Endothelial cell of umbilical vein (primary cell): ENCODE data around the gene B4GALNT3. TPM values are rescaled to one million over a fixed set of nuclear protein-coding genes. Genes with fewer than 3 reads are reported as not detected.

Experiments used
- BruUV-seq: library from RNA; stranded (reverse); fragments of 400-500 nt; replicated peaks from 2 replicates; lab custom pipeline; 2021; lab: Mats Ljungman, UMichigan
- CTCF ChIA-PET: fragments of 300-600, 350-600 bp; sonication (Branson Sonifier 250); formaldehyde crosslinking; loops from one replicate; lab custom pipeline; 2021; ENCODE audit warnings: antibody characterized with exemption, inconsistent platforms; lab: Charles Lee
- POLR2A ChIA-PET: fragments of 300-600, 350-600 bp; sonication (Branson Sonifier 250); formaldehyde crosslinking; loops from one replicate; lab custom pipeline; 2021; ENCODE audit warnings: antibody characterized with exemption, inconsistent platforms; lab: Charles Lee
- DNase-seq: peaks from one replicate; pipeline ENCODE4 v3.0.0-alpha.2; 2011; ENCODE audit warnings: low read depth, low spot score
- FAIRE-seq: peaks from 2 replicates; lab custom pipeline; 2011; peaks lifted over from hg19 to GRCh38; lab: Jason Lieb, UNC
- H2AFZ ChIP-seq: 2 replicates; pipeline ENCODE4 v1.6.0; 2012; ENCODE audit warnings: low read depth, low read length, control low read depth, inconsistent platforms
- H3K27ac ChIP-seq: 2 replicates; pipeline ENCODE4 v1.5.1; 2011; ENCODE audit warnings: low read depth, mild to moderate bottlenecking, control low read depth, low read length, moderate library complexity; ENCODE audit not compliant: insufficient read depth
- H3K27me3 ChIP-seq, 2 experiments: 2 replicates each; pipeline versions ENCODE4 v1.6.0 to v1.6.1; 2011; ENCODE audit warnings: low read length in 2 of 2, mixed read lengths in 1 of 2; ENCODE audit not compliant: control insufficient read depth in 2 of 2, insufficient read depth in 2 of 2
- H3K36me3 ChIP-seq, 2 experiments: 2 replicates in 1 of 2; 3 replicates in 1 of 2; pipeline ENCODE4 v1.5.1; 2011; ENCODE audit warnings: low read length in 2 of 2, mild to moderate bottlenecking in 1 of 2, moderate library complexity in 1 of 2; ENCODE audit not compliant: control insufficient read depth in 2 of 2, insufficient read depth in 2 of 2; ENCODE audit errors: extremely low read depth in 1 of 2
- H3K4me1 ChIP-seq: 3 replicates; pipeline ENCODE4 v1.5.1; 2011; ENCODE audit warnings: mild to moderate bottlenecking, low read length; ENCODE audit not compliant: control insufficient read depth, insufficient read depth; ENCODE audit errors: extremely low read depth
- H3K4me2 ChIP-seq: 2 replicates; pipeline ENCODE4 v1.6.1; 2011; ENCODE audit warnings: low read length, control low read depth, mixed read lengths; ENCODE audit not compliant: insufficient read depth
- H3K4me3 ChIP-seq, 3 experiments: fragments of 200-600 bp in 1 of 3; sonication (generic), shearing (Covaris generic) in 1 of 3; replicated peaks in 1 of 3; 2 replicates each; pipeline ENCODE4 v1.5.1; 2011 to 2016; ENCODE audit warnings: control low read depth in 3 of 3, low read length in 3 of 3, mild to moderate bottlenecking in 2 of 3, inconsistent platforms in 1 of 3, low read depth in 1 of 3, moderate library complexity in 1 of 3; ENCODE audit not compliant: insufficient read depth in 1 of 3
- H3K79me2 ChIP-seq: 2 replicates; pipeline ENCODE4 v1.6.0; 2012; ENCODE audit warnings: low read length, inconsistent platforms; ENCODE audit not compliant: control insufficient read depth, insufficient read depth
- H3K9ac ChIP-seq: replicated peaks from 2 replicates; pipeline ENCODE3; 2011; ENCODE audit warnings: low read length, control low read depth; ENCODE audit not compliant: insufficient read depth; ENCODE audit errors: extremely low read depth
- H3K9me1 ChIP-seq: replicated peaks from 3 replicates; pipeline ENCODE4 v1.6.0; 2011; ENCODE audit warnings: mild to moderate bottlenecking, low read length; ENCODE audit not compliant: control insufficient read depth, insufficient read depth; ENCODE audit errors: extremely low read depth
- H3K9me3 ChIP-seq: replicated peaks from 2 replicates; pipeline ENCODE4 v1.5.1; 2012; ENCODE audit warnings: low read length, inconsistent platforms; ENCODE audit not compliant: control insufficient read depth, insufficient read depth
- H4K20me1 ChIP-seq: replicated peaks from 2 replicates; pipeline ENCODE3; 2011; ENCODE audit warnings: mild to moderate bottlenecking, low read length; ENCODE audit not compliant: control insufficient read depth, insufficient read depth; ENCODE audit errors: extremely low read depth
- CTCF ChIP-seq, 2 donors: IDR thresholded peaks; 1 replicate in 1 of 2; 2 replicates in 1 of 2; pipeline ENCODE4 v1.5.1; 2011; ENCODE audit warnings: low read length in 2 of 2, mild to moderate bottlenecking in 2 of 2, moderate library complexity in 2 of 2, control low read depth in 1 of 2, inconsistent platforms in 1 of 2, low read depth in 1 of 2; ENCODE audit not compliant: insufficient read depth in 1 of 2; ENCODE audit errors: extremely low read depth in 1 of 2
- EZH2 ChIP-seq: IDR thresholded peaks from 2 replicates; pipeline ENCODE4 v1.6.1; 2012; ENCODE audit warnings: borderline replicate concordance, low read depth, mild to moderate bottlenecking, moderate library complexity, low read length, inconsistent platforms; ENCODE audit not compliant: severe bottlenecking
- FOS ChIP-seq: IDR thresholded peaks from 2 replicates; pipeline ENCODE4 v1.6.1; 2011; ENCODE audit warnings: mild to moderate bottlenecking, low read length, moderate library complexity, borderline replicate concordance; ENCODE audit not compliant: insufficient read depth
- GATA2 ChIP-seq: IDR thresholded peaks from 2 replicates; pipeline ENCODE4 v1.7.0; 2011; ENCODE audit warnings: low read depth, mild to moderate bottlenecking, moderate library complexity, mixed read lengths, low read length; ENCODE audit not compliant: insufficient read length, insufficient read depth
- JUN ChIP-seq: IDR thresholded peaks from 2 replicates; pipeline ENCODE4 v1.6.1; 2011; ENCODE audit warnings: borderline replicate concordance, low read depth; ENCODE audit not compliant: insufficient read length, insufficient read depth
- MAX ChIP-seq: IDR thresholded peaks from 2 replicates; pipeline ENCODE4 v1.6.1; 2011; ENCODE audit not compliant: insufficient read depth, insufficient read length
- MYC ChIP-seq: IDR thresholded peaks from one replicate; pipeline ENCODE4 v1.6.1; 2011; ENCODE audit warnings: mild to moderate bottlenecking, low read depth, low read length
- POLR2A ChIP-seq: IDR thresholded peaks from 2 replicates; pipeline ENCODE4 v1.6.1; 2012; ENCODE audit warnings: low read depth, mild to moderate bottlenecking, control low read depth, low read length
- POLR2AphosphoS5 ChIP-seq: IDR thresholded peaks from 2 replicates; pipeline ENCODE4 v1.6.1; 2012; ENCODE audit warnings: low read depth, mild to moderate bottlenecking, control low read depth, low read length, moderate library complexity; ENCODE audit not compliant: insufficient read depth
- dilution Hi-C: fragments of 300-500 bp; cut with MboI; formaldehyde crosslinking; loops from one replicate; pipeline ENCODE4 v1.15.0; 2019; ENCODE audit warnings: low sequenced_read_pairs; ENCODE audit not compliant: extremely low pct_ligation_motif_present
- intact Hi-C: fragments of 100-400 bp; cut with micrococcal nuclease; formaldehyde crosslinking; loops from one replicate; pipeline ENCODE4 v1.10.0; 2022
- polyA plus RNA-seq, 4 experiments: library from polyadenylated mRNA; depleted of rRNA in 3 of 4; stranded (reverse) in 3 of 4; unstranded in 1 of 4; fragments of >200 nt; gene quantifications; 2 replicates each; pipeline versions ENCODE4 v1.2.1 to v1.2.3, GENCODE V29; 2011 to 2012; ENCODE audit warnings: missing spikeins in 1 of 4
- total RNA-seq: library from RNA; stranded (reverse); gene quantifications from 2 replicates; pipeline ENCODE4 v1.2.3, GENCODE V29; 2021

The B4GALNT3 gene
- total and polyA plus RNA-seq, 2 donors (not counting 3 experiments of a cell fraction or from before 2014, with no cell fraction given) = 0.07 TPM; not detected in 1

GRCh38 chr12:482061-482460 is 22.3 kb downstream of the B4GALNT3 start:
- POLR2A ChIA-PET = no interaction called here
- no peak for FAIRE-seq

More at GRCh38 chr12:482061-482460, 22.3 kb downstream of the B4GALNT3 start:
- Histone ChIP-seq H3K9me3 (no peaks in the 10 kb centered on the region), H3K27ac (no peak overlapping the region), H3K4me2 (no peak overlapping the region), H4K20me1 (no peaks in the 10 kb centered on the region), H3K36me3 (no peaks in the 10 kb centered on the region), H3K9me1 (no peaks in the 10 kb centered on the region), H3K27me3 (peaks cover 27 to 31% of the 10 kb centered on the region in 2 experiments), H3K79me2 (no peaks in the 10 kb centered on the region), H3K9ac (no peak overlapping the region), H3K4me1 (no peaks in the 10 kb centered on the region), H2AFZ (no peak overlapping the region), H3K4me3 (no peak overlapping the region)
- no peak for DNase-seq
- CTCF ChIA-PET = interaction anchor here (0.8 kb wide), 1 partner anchor 40 kb away, joined by 4 read pairs; no protein-coding TSS in a partner anchor
- no TSS peak for BruUV-seq
- TF ChIP-seq MYC = no peak
- TF ChIP-seq POLR2A = no peak
- no peak for TF ChIP-seq MAX
- TF ChIP-seq GATA2 = no peak
- no peak for TF ChIP-seq CTCF (IDR thresholded peaks at IDR 0.05; ENCODE audit: extremely low read depth in 1 of 2, insufficient read depth in 1 of 2, low read depth in 1 of 2, low read length in 2 of 2)
- TF ChIP-seq POLR2AphosphoS5 = no peak
- TF ChIP-seq EZH2 = no peak
- no peak for TF ChIP-seq FOS
- TF ChIP-seq JUN = no peak
- dilution Hi-C loops (no loop called here), intact Hi-C loops (no loop called here)
